Stimulated activated CD8-positive, alpha-beta memory T cell treated with anti-CD3 and anti-CD28 coated beads, Interleukin-7, amount 100 ng/mL, for 4 hours (primary cell): ENCODE measurements around the gene TMSB15B.
"Not testable (repeated sequence)": the region's sequence is repeated elsewhere in the genome, so short reads cannot be mapped to it uniquely, and the experiment has no call there.

Experiments used
- DNase-seq, 2 donors: peaks; one replicate each; pipeline ENCODE4 v3.0.0-alpha.2; 2020; ENCODE audit warnings: low read depth in 2 of 2

Gene TMSB15B

GRCh38 chrX:103962411-103963278 is at the start of gene TMSB15B:
Gene TMSB15B, plus strand, starts transcription at chrX:103962627.
- not testable (repeated sequence) for DNase-seq

- DNase-seq: no peak
Measured at GRCh38 chrX:103913356-103914020, 48.9 kb upstream of the TMSB15B start.

GRCh38 chrX:103918050-103918449 is 44.4 kb upstream of the TMSB15B start:
- DNase-seq: peak; percentile 2 to 20

- DNase-seq: peak; percentile 1 to 39
Measured at GRCh38 chrX:103918571-103919269, 43.7 kb upstream of the TMSB15B start.

GRCh38 chrX:103919270-103919637 is 43.2 kb upstream of the TMSB15B start:
- no peak for DNase-seq

GRCh38 chrX:103920515-103920914 is 41.9 kb upstream of the TMSB15B start:
- DNase-seq: not testable (repeated sequence)

GRCh38 chrX:103927030-103927429 is 35.4 kb upstream of the TMSB15B start:
- no peak for DNase-seq

GRCh38 chrX:103927633-103928032 is 34.8 kb upstream of the TMSB15B start:
- DNase-seq: no peak

- no peak for DNase-seq
Measured at GRCh38 chrX:103932133-103932532, 30.3 kb upstream of the TMSB15B start.

- not testable (repeated sequence) for DNase-seq
Measured at GRCh38 chrX:103940257-103940656, 22.2 kb upstream of the TMSB15B start.

- no peak for DNase-seq
Measured at GRCh38 chrX:103941201-103941975, 21.0 kb upstream of the TMSB15B start.

GRCh38 chrX:103949506-103949905 is 12.9 kb upstream of the TMSB15B start:
- DNase-seq: no peak

GRCh38 chrX:103953353-103953752 is 9.1 kb upstream of the TMSB15B start:
- DNase-seq: no peak

- DNase-seq: no peak
Measured at GRCh38 chrX:103954259-103954658, 8.2 kb upstream of the TMSB15B start.

- DNase-seq: not testable (repeated sequence)
Measured at GRCh38 chrX:103960599-103960998, 1.8 kb upstream of the TMSB15B start.

GRCh38 chrX:103983508-103983907 is 21.1 kb downstream of the TMSB15B start:
- DNase-seq: not testable (repeated sequence)

- DNase-seq: no peak
Measured at GRCh38 chrX:103999234-103999633, 36.8 kb downstream of the TMSB15B start.

GRCh38 chrX:104008831-104009230 is 46.4 kb downstream of the TMSB15B start:
- no peak for DNase-seq

GRCh38 chrX:104013158-104013557 is 50.7 kb downstream of the TMSB15B start:
- no peak for DNase-seq

- no peak for DNase-seq
Measured at GRCh38 chrX:104013606-104014005, 51.2 kb downstream of the TMSB15B start, which contains the start of gene H2BW1. Gene H2BW1, minus strand, starts transcription at chrX:104013708. Its CDS starts 132 bp downstream, at chrX:104013576.

- DNase-seq: not testable (repeated sequence)
Measured at GRCh38 chrX:104015576-104015975, 53.1 kb downstream of the TMSB15B start.
